SU-DHL-6 (cell line): ENCODE results near the gene ZNF582.
"Not testable (repeated sequence)": the region's sequence is repeated elsewhere in the genome, so short reads cannot be mapped to it uniquely, and the experiment has no call there.

Source experiments
- CTCF ChIP-seq: fragments of 200-600 bp; sonication (generic); IDR thresholded peaks from one replicate; pipeline ENCODE4 v1.5.1; 2017; ENCODE audit warnings: antibody characterized with exemption, mild to moderate bottlenecking, low read length, moderate library complexity; ENCODE audit not compliant: insufficient read depth, poor library complexity, severe bottlenecking
- EZH2phosphoT487 ChIP-seq: fragments of 200-600 bp; sonication (generic), shearing (Covaris generic); conservative IDR thresholded peaks from 2 replicates; pipeline ENCODE4 v1.6.1; 2018; ENCODE audit warnings: mild to moderate bottlenecking, antibody characterized with exemption, low read length, moderate library complexity, mixed read lengths

- TF ChIP-seq CTCF, EZH2phosphoT487: not testable (repeated sequence)
These were observed 58.0 kb downstream of the ZNF582 start for GRCh38 chr19:56335371-56335770.
